Dendritic cell treated with granulocyte-macrophage colony-stimulating factor and Interleukin-4, amounts not matched to agents 40 ng/mL and 50 ng/mL, for 4 days (primary cell): Measurements from ENCODE around the gene HMGCS1.
A peak's percentile ranks its signal among the peaks of the same experiment; 100 is the strongest.

Experiments
- H3K27ac Mint-ChIP-seq: one replicate; pipeline ENCODE4 v1.8.0; 2022; ENCODE audit warnings: mild to moderate bottlenecking, mixed read lengths
- H3K27me3 Mint-ChIP-seq: one replicate; pipeline ENCODE4 v1.8.0; 2022; ENCODE audit warnings: mild to moderate bottlenecking, mixed read lengths
- H3K36me3 Mint-ChIP-seq: one replicate; pipeline ENCODE4 v1.8.0; 2022; ENCODE audit warnings: low read depth, mixed read lengths
- H3K4me1 Mint-ChIP-seq: one replicate; pipeline ENCODE4 v1.8.0; 2022; ENCODE audit warnings: low read depth, mixed read lengths
- H3K4me3 Mint-ChIP-seq: one replicate; pipeline ENCODE4 v1.8.0; 2022; ENCODE audit warnings: mild to moderate bottlenecking, moderate library complexity, mixed read lengths
- H3K9me3 Mint-ChIP-seq: one replicate; pipeline ENCODE4 v1.8.0; 2022; ENCODE audit warnings: mixed read lengths
- intact Hi-C: fragments of 100-400 bp; cut with micrococcal nuclease; formaldehyde crosslinking; loops from one replicate; pipeline ENCODE4 v1.15.0; 2022

Gene HMGCS1

DNA sequence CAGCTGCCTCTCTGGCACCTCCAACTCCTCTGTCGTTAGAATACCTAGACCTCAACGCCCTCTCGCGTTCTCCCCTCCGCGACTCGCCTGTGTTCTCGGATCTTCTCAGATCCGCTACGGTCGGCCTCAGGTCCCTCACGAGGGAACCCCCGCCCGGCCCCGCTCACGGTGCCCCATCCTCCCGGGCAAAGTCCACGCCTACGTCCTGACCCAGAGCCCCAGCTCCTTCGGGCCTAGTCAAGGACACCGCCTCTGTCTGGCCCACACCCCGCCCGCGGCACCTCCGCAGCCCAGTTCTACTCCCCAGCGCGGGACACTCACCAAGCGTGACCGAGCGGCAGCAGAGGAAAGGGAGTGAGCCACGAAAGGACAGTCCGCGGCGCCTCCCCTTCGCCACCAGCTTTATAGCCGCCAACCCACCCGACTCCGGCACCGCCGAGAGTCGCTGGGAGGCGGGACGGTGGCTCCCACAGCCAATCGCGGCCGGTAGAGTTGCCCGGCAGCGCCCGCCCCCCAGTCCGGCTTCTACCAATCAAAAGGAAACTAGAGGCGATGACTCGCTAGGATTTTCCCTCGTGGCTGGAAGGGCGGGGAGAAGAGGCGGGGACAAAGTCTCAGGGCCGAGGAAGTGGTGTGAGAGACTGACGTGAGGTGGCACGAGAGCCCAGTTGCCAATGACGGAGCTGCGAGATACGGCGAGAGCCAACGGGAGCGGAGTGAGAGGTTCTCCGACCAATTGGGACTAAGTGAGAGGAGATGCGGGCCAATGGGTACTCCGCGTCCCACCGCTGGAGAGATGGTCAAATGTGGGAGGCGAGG, at the start of gene HMGCS1:
TSS of gene HMGCS1 (minus strand) at position 378 of the 819 bp plus-strand sequence. CDS start 14,447 bp downstream, outside the sequence.
- Mint-ChIP-seq H3K27me3 (peaks cover 5% of the 10 kb centered on the region), H3K4me3 (peak within 1 kb of the TSS; percentile 98), H3K4me1 (peaks cover 40% of the 10 kb centered on the region), H3K27ac (peak within 1 kb of the TSS; percentile 98), H3K9me3 (peaks cover 17% of the 10 kb centered on the region), H3K36me3 (peaks cover 37% of the 10 kb centered on the region)
- intact Hi-C loops: loop anchor here (1.0 to 10.0 kb wide), 8 partner anchors 74 to 1492 kb away; partner anchors contain the start of genes C5orf34, MRPS30 and NNT

GRCh38 chr5:43358726-43359125, 45.5 kb upstream of the HMGCS1 start:
- intact Hi-C loops: no loop called here
- Mint-ChIP-seq H3K36me3 (no peaks in the 10 kb centered on the region), H3K27ac (no peak overlapping the region), H3K4me1 (no peaks in the 10 kb centered on the region), H3K4me3 (no peak overlapping the region), H3K9me3 (peaks cover 21% of the 10 kb centered on the region), H3K27me3 (no peaks in the 10 kb centered on the region)

GRCh38 chr5:43358301-43358700, 45.1 kb upstream of the HMGCS1 start:
- no peaks in the 10 kb centered on the region for H3K27me3 Mint-ChIP-seq
- no peaks in the 10 kb centered on the region for H3K4me1 Mint-ChIP-seq
- peaks cover 21% of the 10 kb centered on the region for H3K9me3 Mint-ChIP-seq
- H3K4me3 Mint-ChIP-seq: no peak overlapping the region
- H3K36me3 Mint-ChIP-seq: no peaks in the 10 kb centered on the region
- intact Hi-C loops: no loop called here
- no peak overlapping the region for H3K27ac Mint-ChIP-seq

DNA sequence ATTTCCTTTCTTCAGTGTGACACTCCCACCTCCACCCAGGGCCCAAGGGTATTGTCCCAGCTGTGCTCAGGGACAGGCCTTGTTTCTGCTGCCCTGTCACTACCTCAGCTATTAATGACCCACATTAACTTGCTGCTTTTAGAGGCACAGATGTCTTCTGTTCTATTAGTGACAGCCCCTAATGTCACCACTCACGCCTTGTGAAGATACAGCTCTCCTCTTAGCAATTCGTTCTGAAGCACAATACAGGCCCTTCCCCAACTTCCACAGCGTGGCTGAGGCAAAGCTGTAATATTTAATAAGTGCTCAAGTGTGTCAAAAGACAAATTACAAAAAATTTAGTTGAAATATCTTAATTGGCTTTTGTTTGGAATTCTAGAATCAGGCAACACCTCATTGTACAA, 44.7 kb upstream of the HMGCS1 start:
- no peak overlapping the region for H3K27ac Mint-ChIP-seq
- H3K9me3 Mint-ChIP-seq: peaks cover 21% of the 10 kb centered on the region
- no peak overlapping the region for H3K4me3 Mint-ChIP-seq
- H3K4me1 Mint-ChIP-seq: no peaks in the 10 kb centered on the region
- H3K27me3 Mint-ChIP-seq: no peaks in the 10 kb centered on the region
- intact Hi-C loops: no loop called here
- H3K36me3 Mint-ChIP-seq: no peaks in the 10 kb centered on the region

DNA sequence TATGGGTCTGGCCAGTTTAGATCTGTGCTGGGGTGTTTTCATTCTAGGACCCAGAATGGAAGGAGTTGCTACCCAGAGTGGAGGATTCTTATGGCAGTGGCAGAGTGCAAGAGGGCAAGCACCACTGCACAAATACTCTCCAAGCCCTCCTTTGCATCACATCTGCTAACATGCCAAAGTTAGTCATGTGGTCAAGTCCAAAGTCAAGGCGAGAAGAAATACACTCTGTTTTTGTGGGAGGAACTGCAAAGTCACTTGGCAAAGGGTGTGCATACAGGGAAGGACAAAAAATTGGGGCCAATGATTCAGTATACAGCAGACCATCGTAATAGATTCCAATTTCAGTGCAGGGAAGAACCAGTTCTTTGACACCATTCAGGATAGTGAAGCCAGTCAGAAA, 43.9 kb upstream of the HMGCS1 start:
- Mint-ChIP-seq H3K4me3 (no peak overlapping the region), H3K36me3 (no peaks in the 10 kb centered on the region), H3K9me3 (peaks cover 21% of the 10 kb centered on the region), H3K27ac (no peak overlapping the region), H3K27me3 (no peaks in the 10 kb centered on the region), H3K4me1 (no peaks in the 10 kb centered on the region)
- intact Hi-C loops: no loop called here

- Mint-ChIP-seq H3K27me3 (peaks cover 1% of the 10 kb centered on the region), H3K4me1 (no peaks in the 10 kb centered on the region), H3K27ac (no peak overlapping the region), H3K36me3 (no peaks in the 10 kb centered on the region), H3K9me3 (peaks cover 6% of the 10 kb centered on the region), H3K4me3 (no peak overlapping the region)
- intact Hi-C loops: no loop called here
These were observed 41.6 kb upstream of the HMGCS1 start for GRCh38 chr5:43354774-43355173.

DNA sequence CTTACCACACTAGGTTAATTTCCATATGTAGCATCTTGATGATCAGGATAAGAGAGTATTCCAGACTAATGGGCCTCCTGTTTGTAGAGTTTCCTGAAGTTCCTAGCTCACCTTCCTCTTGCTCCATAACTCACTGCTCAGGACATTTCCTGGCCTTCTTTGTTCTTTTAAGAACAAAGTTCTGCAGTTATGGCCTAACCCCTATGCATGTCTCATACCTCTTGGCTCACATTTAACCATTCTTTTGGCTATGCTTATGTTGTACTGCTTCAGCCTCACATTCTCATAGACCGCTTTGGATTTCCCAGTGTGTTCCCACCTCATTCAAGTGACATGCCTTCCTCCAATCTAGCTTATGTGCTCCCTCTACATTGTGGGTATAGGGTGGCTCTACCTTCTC, 40.5 kb upstream of the HMGCS1 start:
- Mint-ChIP-seq H3K36me3 (no peaks in the 10 kb centered on the region), H3K27ac (no peak overlapping the region), H3K9me3 (no peaks in the 10 kb centered on the region), H3K27me3 (peaks cover 1% of the 10 kb centered on the region), H3K4me1 (no peaks in the 10 kb centered on the region), H3K4me3 (no peak overlapping the region)
- intact Hi-C loops: no loop called here

GRCh38 chr5:43352915-43353314, 39.7 kb upstream of the HMGCS1 start:
- Mint-ChIP-seq H3K4me3 (no peak overlapping the region), H3K27me3 (peaks cover 1% of the 10 kb centered on the region), H3K4me1 (no peaks in the 10 kb centered on the region), H3K9me3 (no peaks in the 10 kb centered on the region), H3K27ac (no peak overlapping the region), H3K36me3 (no peaks in the 10 kb centered on the region)
- intact Hi-C loops: no loop called here

DNA sequence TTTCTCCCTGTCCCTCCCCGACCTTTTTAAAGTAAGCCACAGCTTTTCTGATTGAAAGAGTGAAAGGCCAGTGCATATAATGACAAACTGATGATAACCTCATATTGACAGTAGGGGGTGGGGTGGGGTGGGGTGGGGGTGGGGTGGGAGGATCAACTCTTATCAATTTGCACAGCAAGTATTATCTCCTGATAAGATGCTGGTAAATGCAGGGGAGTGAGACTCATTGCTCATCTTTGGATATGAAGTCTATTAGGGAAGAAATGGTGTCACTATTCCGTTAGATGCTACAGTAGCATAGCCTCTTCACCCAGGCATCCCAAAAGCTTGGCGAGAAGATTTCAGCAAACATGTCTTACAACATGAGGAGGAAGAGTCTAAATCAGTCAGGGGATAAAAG, 38.9 kb upstream of the HMGCS1 start:
- Mint-ChIP-seq H3K36me3 (no peaks in the 10 kb centered on the region), H3K4me3 (no peak overlapping the region), H3K27ac (no peak overlapping the region), H3K4me1 (no peaks in the 10 kb centered on the region), H3K9me3 (no peaks in the 10 kb centered on the region), H3K27me3 (peaks cover 1% of the 10 kb centered on the region)
- intact Hi-C loops: no loop called here

DNA sequence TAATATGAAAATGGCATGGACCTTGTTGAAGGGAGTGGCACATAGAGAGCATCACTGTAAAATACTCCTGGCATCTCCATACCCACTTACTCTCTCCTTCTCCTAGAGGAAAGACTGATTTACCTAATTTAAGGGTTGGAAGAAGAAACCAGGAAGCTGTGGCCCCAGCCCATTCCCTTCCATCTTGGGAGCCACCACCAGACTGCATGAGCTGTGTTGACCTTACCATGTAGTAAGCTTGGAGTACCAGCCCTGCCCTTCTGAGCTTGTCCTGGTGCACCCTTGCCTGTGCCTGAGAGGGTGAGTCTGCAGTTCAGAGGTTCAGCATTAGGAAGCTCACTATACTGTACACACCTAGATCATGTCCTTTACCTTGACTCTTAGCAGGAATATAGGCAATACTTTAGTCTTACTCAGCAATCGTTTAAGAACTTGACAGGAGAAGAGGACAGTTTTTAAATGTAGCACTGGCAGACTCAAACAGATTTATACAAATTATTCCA, 35.7 kb upstream of the HMGCS1 start:
- Mint-ChIP-seq H3K4me3 (no peak overlapping the region), H3K27ac (no peak overlapping the region), H3K36me3 (no peaks in the 10 kb centered on the region), H3K4me1 (no peaks in the 10 kb centered on the region), H3K27me3 (peaks cover 1% of the 10 kb centered on the region), H3K9me3 (no peaks in the 10 kb centered on the region)
- intact Hi-C loops: no loop called here

DNA sequence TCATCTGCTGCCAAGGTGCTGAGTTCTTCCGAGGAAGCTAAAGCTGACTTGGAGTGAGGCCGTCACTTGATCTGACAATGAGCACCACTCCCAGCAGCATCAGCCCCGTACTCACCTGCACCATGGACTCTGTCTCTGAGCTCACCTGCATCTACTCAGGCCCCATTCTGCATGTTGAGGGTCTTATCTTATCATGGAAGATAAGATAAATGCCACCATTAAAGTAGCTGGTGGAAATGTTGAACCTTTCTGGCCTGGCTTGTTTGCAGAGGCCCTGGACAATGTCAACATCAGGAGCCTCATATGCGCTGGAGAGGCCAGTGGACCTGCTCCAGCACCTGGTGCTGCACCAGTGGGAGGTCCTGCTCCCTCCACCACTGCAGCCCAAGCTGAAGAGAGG, 35.0 kb upstream of the HMGCS1 start:
- intact Hi-C loops: no loop called here
- no peak overlapping the region for H3K27ac Mint-ChIP-seq
- H3K4me3 Mint-ChIP-seq: no peak overlapping the region
- no peaks in the 10 kb centered on the region for H3K9me3 Mint-ChIP-seq
- H3K4me1 Mint-ChIP-seq: no peaks in the 10 kb centered on the region
- H3K27me3 Mint-ChIP-seq: peaks cover 2% of the 10 kb centered on the region
- H3K36me3 Mint-ChIP-seq: no peaks in the 10 kb centered on the region

- intact Hi-C loops: no loop called here
- Mint-ChIP-seq H3K27ac (no peak overlapping the region), H3K4me3 (no peak overlapping the region), H3K36me3 (no peaks in the 10 kb centered on the region), H3K27me3 (peaks cover 4% of the 10 kb centered on the region), H3K4me1 (peaks cover 13% of the 10 kb centered on the region), H3K9me3 (peaks cover 37% of the 10 kb centered on the region)
These were observed 25.6 kb upstream of the HMGCS1 start for GRCh38 chr5:43338862-43339261.

DNA sequence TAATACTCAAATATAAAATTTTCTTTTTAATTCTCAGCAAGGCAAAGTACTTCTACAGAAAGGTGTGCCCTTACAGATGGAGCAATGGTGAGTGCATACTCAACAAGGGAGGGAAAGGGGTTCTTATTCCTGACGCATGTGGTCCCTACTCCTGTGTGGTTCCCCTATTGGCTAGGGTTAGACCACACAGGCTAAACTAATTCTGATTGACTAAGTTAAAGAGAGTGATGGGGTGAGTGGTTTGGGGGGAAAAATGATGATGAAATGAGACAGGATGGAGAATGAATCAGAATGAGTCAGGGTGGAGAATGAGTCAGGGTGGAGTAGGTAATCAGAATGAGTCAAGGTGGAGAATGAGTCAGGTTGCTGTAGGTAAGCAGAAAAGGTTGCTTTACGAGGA, 22.9 kb upstream of the HMGCS1 start:
- peaks cover 13% of the 10 kb centered on the region for H3K4me1 Mint-ChIP-seq
- H3K4me3 Mint-ChIP-seq: no peak overlapping the region
- intact Hi-C loops: no loop called here
- no peak overlapping the region for H3K27ac Mint-ChIP-seq
- H3K27me3 Mint-ChIP-seq: peaks cover 6% of the 10 kb centered on the region
- H3K9me3 Mint-ChIP-seq: peaks cover 56% of the 10 kb centered on the region
- no peaks in the 10 kb centered on the region for H3K36me3 Mint-ChIP-seq

DNA sequence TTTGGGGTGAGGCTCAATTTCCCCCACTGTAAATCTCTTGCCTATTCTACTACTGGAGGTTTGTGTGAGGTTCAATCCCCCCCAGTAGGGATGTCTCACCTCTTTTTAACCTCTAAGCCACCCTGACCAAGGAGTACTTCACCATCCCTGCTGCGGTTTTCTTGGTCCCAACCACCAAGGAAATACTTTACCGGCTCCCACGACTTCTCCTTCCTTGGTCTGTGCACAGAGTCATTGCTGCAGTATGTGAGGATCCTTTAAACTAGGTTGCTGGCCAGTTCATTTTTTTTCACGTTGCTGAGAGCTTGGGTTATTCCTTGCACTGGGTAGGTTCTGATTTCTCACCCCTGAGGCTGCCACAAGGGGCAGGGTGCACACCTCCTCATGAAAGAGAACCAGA, 22.5 kb upstream of the HMGCS1 start:
- Mint-ChIP-seq H3K4me1 (peaks cover 13% of the 10 kb centered on the region), H3K27ac (no peak overlapping the region), H3K36me3 (no peaks in the 10 kb centered on the region), H3K9me3 (peaks cover 56% of the 10 kb centered on the region), H3K4me3 (no peak overlapping the region), H3K27me3 (peaks cover 6% of the 10 kb centered on the region)
- intact Hi-C loops: no loop called here

DNA sequence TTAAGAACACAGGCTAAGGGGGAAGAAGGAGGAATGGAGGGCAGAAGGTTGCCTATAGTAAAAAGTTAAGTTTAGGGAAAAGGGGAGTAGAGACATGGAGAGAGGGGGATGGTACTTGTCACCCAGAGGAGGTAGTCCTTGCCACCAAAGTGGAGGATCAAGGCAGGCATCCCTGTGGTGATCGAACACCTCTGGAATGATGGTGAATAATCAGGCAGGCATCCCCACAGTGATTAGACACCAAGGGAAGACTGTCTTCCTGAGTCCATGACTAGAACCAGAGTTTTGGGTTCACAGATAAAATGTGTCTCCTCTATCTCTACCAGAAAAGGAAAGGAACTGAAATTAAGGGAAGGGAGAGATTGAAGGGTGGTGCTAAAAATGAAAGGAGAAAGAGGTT, 19.2 kb upstream of the HMGCS1 start:
- intact Hi-C loops: no loop called here
- Mint-ChIP-seq H3K9me3 (peaks cover 44% of the 10 kb centered on the region), H3K27me3 (peaks cover 6% of the 10 kb centered on the region), H3K27ac (no peak overlapping the region), H3K4me1 (no peaks in the 10 kb centered on the region), H3K4me3 (no peak overlapping the region), H3K36me3 (no peaks in the 10 kb centered on the region)
